Progenitor cell of endocrine pancreas (in vitro differentiated cells): ENCODE results near the gene RGS5. TPM values are rescaled to one million over a fixed set of nuclear protein-coding genes. Genes with fewer than 3 reads are reported as not detected.

Experiments used
- DNase-seq: peaks from one replicate; pipeline ENCODE4 v3.0.0; 2021; ENCODE audit warnings: low spot score; ENCODE audit not compliant: unreplicated experiment
- H3K27ac Mint-ChIP-seq: 2 replicates; pipeline ENCODE4 v1.8.0; 2021; ENCODE audit warnings: mild to moderate bottlenecking, moderate library complexity, mixed read lengths
- H3K27me3 Mint-ChIP-seq: 2 replicates; pipeline ENCODE4 v1.8.0; 2021; ENCODE audit warnings: mixed read lengths
- H3K36me3 Mint-ChIP-seq: 2 replicates; pipeline ENCODE4 v1.8.0; 2022; ENCODE audit warnings: mixed read lengths; ENCODE audit not compliant: insufficient read depth
- H3K4me1 Mint-ChIP-seq: 2 replicates; pipeline ENCODE4 v1.8.0; 2021; ENCODE audit warnings: low read depth, mixed read lengths
- H3K4me3 Mint-ChIP-seq: 2 replicates; pipeline ENCODE4 v1.8.0; 2021; ENCODE audit warnings: low read depth, mild to moderate bottlenecking, moderate library complexity, mixed read lengths
- H3K9me3 Mint-ChIP-seq: 2 replicates; pipeline ENCODE4 v1.8.0; 2021; ENCODE audit warnings: low read depth, mixed read lengths
- total RNA-seq: library from RNA; stranded (reverse); gene quantifications from 2 replicates; pipeline ENCODE4 v1.2.1, GENCODE V29; 2021
- TF ChIP-seq, protein P1 (sequence below): fragments of 200-600 bp; sonication (generic); IDR thresholded peaks from one replicate; pipeline ENCODE4 v1.5.0; 2021; ENCODE audit warnings: antibody characterized with exemption, mild to moderate bottlenecking; ENCODE audit not compliant: unreplicated experiment

Gene RGS5
- total RNA-seq, 1 donor from 2014 or later = 2.9 TPM

DNA sequence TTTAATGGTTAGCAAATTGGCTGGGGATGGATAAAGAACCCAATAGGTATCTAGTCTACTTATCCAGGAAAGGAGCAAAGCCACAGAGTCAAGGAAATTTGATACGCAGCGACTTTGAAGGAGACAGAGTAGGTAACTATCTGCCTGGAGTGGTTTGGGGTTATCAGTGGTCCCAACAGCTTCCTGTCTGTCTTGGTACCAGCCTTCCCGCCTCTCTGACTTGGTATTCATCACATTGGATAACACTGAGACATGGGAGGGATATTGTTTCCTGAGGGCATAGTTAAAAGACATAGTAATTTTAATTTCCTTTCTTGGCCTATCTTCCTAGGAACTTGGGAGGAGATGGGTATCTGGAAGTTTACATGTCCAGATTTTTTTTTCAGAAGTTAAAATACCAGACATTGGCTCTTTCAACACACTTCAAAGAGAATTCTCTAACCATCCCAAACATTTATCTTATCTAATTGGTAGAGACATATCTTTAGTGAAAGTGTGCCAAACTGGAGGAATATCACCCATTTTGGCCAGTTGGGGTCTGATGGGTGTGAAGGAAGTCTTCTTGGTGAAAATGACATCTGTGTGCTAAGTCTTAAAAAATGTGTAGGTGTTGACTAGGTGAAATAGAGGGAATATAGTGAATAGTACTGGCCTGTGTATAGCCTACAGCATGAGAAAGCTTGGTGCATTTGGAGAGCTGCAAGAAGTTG, 65.0 kb downstream of the RGS5 start:
- no peaks in the 10 kb centered on the region for H3K9me3 Mint-ChIP-seq
- peaks cover 5% of the 10 kb centered on the region for H3K27me3 Mint-ChIP-seq
- no peak for DNase-seq
- H3K27ac Mint-ChIP-seq = no peak overlapping the region
- H3K36me3 Mint-ChIP-seq = no peaks in the 10 kb centered on the region
- no peak overlapping the region for H3K4me3 Mint-ChIP-seq
- TF ChIP-seq, protein P1, sequence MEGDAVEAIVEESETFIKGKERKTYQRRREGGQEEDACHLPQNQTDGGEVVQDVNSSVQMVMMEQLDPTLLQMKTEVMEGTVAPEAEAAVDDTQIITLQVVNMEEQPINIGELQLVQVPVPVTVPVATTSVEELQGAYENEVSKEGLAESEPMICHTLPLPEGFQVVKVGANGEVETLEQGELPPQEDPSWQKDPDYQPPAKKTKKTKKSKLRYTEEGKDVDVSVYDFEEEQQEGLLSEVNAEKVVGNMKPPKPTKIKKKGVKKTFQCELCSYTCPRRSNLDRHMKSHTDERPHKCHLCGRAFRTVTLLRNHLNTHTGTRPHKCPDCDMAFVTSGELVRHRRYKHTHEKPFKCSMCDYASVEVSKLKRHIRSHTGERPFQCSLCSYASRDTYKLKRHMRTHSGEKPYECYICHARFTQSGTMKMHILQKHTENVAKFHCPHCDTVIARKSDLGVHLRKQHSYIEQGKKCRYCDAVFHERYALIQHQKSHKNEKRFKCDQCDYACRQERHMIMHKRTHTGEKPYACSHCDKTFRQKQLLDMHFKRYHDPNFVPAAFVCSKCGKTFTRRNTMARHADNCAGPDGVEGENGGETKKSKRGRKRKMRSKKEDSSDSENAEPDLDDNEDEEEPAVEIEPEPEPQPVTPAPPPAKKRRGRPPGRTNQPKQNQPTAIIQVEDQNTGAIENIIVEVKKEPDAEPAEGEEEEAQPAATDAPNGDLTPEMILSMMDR = no peak
- H3K4me1 Mint-ChIP-seq = peaks cover 3% of the 10 kb centered on the region

DNA sequence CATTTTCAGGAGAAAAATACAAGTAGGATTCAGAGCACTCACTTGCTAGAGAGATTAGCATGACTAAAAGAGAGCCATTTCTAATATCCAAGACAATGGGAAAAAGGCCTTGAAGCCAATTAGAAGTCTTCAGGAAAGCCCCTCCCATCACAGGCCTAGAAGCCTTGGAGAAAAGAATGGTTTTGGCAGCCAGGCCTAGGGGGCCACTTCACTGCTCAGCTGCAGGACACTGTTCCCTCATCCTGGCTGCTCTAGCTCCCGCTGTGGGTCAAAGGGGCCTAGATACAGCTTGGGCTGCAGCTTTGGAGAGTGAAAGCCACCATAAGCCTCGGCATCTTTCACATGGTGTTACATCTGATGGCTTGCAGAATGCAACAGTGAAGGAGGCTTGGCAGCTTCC, 70.7 kb downstream of the RGS5 start:
- Mint-ChIP-seq H3K36me3 (no peaks in the 10 kb centered on the region), H3K4me1 (peaks cover 13% of the 10 kb centered on the region), H3K9me3 (no peaks in the 10 kb centered on the region), H3K4me3 (no peak overlapping the region), H3K27ac (no peak overlapping the region), H3K27me3 (peaks cover 11% of the 10 kb centered on the region)
- TF ChIP-seq, protein P1 = no peak
- DNase-seq = no peak

DNA sequence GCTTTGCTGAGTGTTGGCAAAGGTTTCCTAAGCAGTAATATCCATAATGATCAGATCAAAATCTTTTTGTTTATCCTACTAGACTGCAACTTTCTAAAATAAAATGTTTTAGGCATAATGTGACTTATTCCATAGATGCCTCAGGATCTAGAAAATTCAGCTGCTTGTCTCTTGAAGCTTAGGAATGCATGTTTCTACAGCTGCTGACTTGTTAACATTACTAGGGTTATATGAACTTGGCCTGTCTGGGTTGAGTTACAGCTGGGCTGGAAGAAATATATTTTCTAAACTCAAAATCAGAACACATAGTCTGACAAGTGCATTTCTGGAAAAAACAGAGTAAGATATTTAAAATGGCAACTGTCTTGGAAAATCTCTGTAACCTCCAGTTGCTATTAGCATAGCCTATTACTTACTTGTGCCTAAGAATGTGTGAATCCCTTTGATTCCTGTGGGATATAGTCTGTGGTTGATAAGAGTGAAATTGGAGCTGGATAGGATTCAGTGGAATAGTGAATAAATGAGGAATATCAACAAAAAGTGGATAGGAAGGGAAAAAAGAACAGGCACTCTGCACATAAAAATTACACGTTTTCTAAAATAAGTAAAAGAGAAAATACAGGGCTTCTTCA, 72.4 kb downstream of the RGS5 start:
- no peaks in the 10 kb centered on the region for H3K9me3 Mint-ChIP-seq
- H3K27ac Mint-ChIP-seq = no peak overlapping the region
- H3K4me3 Mint-ChIP-seq = no peak overlapping the region
- TF ChIP-seq, protein P1 = no peak
- peaks cover 6% of the 10 kb centered on the region for H3K27me3 Mint-ChIP-seq
- no peaks in the 10 kb centered on the region for H3K36me3 Mint-ChIP-seq
- peaks cover 13% of the 10 kb centered on the region for H3K4me1 Mint-ChIP-seq
- DNase-seq = no peak

DNA sequence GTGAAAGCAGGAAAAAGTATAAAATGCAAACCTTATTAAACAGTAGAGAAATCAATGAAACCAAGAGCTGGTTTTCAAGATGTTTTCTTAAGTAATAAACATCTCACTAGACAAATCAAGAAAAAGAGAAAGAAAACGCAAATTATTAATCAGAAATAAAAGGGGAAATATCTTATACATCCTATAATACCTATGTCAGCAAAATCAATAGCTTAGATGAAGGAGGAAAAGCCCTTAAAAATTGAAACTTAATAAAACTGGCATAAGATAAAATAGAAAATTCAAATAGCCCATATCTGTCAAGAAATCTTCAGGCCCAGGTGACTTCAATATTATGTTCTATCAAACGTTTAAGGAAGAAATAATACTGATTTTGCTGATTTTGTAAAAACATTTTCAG, 74.4 kb downstream of the RGS5 start:
- DNase-seq = no peak
- H3K9me3 Mint-ChIP-seq = no peaks in the 10 kb centered on the region
- no peak overlapping the region for H3K27ac Mint-ChIP-seq
- H3K36me3 Mint-ChIP-seq = no peaks in the 10 kb centered on the region
- H3K4me3 Mint-ChIP-seq = no peak overlapping the region
- TF ChIP-seq, protein P1 = no peak
- H3K27me3 Mint-ChIP-seq = peaks cover 11% of the 10 kb centered on the region
- peaks cover 10% of the 10 kb centered on the region for H3K4me1 Mint-ChIP-seq

DNA sequence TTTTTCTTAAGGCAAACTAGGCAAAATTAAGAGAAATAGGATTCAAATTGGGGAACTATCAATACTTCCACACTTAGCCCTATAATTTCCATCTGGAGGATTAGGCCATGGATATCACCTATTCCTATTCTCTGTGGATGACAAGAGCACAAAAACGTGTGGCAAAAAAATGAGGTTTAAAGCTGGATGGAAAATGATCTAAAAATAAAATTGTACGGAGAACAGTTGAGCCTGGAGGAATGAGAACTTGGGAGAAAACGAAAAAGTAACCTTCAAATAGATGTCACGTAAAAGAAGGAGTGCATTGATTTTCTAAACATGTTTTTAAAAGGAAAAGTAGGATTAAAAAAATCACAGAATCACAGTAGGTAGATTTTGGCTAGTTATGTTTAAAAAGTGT, 77.9 kb downstream of the RGS5 start:
- no peaks in the 10 kb centered on the region for H3K36me3 Mint-ChIP-seq
- DNase-seq = no peak
- H3K4me1 Mint-ChIP-seq = no peaks in the 10 kb centered on the region
- H3K4me3 Mint-ChIP-seq = no peak overlapping the region
- peaks cover 4% of the 10 kb centered on the region for H3K27me3 Mint-ChIP-seq
- H3K27ac Mint-ChIP-seq = no peak overlapping the region
- TF ChIP-seq, protein P1 = no peak
- H3K9me3 Mint-ChIP-seq = no peaks in the 10 kb centered on the region
